Measurements from ENCODE around the gene ZNF674. TPM values are rescaled to one million over a fixed set of nuclear protein-coding genes. Genes with fewer than 3 reads are reported as not detected.

The ZNF674 gene
- total RNA-seq, 4 donors from 2014 or later: 0.65 to 4.3 (median 3.4) TPM

DNA sequence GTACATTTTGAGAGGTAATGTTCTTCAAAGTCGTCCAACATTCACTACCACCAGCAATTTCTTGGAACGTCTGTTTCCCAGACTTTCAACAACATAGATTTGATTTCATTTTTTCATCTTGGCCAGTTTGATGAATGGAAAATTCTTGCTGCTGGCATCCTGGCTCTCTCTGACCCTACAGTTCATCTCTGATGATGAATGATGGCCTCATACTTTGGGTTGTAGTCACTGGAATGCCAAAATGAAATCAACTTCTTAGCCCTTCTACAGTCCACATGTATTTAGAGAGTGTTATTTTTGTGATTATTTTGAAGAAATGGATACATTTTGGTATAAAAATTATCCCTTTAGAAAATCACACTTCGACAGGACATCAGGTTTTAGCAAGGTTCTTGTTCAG, 37.1 kb upstream of the ZNF674 start:
- TF ChIP-seq, protein P1, sequence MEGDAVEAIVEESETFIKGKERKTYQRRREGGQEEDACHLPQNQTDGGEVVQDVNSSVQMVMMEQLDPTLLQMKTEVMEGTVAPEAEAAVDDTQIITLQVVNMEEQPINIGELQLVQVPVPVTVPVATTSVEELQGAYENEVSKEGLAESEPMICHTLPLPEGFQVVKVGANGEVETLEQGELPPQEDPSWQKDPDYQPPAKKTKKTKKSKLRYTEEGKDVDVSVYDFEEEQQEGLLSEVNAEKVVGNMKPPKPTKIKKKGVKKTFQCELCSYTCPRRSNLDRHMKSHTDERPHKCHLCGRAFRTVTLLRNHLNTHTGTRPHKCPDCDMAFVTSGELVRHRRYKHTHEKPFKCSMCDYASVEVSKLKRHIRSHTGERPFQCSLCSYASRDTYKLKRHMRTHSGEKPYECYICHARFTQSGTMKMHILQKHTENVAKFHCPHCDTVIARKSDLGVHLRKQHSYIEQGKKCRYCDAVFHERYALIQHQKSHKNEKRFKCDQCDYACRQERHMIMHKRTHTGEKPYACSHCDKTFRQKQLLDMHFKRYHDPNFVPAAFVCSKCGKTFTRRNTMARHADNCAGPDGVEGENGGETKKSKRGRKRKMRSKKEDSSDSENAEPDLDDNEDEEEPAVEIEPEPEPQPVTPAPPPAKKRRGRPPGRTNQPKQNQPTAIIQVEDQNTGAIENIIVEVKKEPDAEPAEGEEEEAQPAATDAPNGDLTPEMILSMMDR (IDR thresholded peaks at IDR 0.05; ENCODE audit: low read depth): no peak

DNA sequence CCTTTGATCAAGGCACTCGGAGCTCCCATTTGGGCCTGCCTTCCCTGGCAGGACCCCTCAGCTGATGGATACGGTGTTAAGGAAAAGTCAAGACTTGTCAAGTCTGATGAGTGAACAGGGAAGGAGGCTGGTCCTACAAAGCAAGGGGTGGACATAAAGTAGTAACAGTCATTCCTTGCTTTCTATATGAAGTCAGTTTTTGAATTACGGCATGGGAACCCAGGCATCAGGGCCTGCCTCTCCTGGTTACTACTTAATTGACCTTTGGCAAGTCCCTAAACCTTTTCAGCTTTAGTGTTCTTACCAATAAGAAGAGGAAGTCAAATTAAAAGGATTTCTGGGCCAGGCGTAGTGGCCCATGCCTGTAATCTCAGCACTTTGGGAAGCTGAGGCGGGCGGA, 35.4 kb upstream of the ZNF674 start:
- TF ChIP-seq, protein P1 (IDR thresholded peaks at IDR 0.05; ENCODE audit: low read depth): no peak

DNA sequence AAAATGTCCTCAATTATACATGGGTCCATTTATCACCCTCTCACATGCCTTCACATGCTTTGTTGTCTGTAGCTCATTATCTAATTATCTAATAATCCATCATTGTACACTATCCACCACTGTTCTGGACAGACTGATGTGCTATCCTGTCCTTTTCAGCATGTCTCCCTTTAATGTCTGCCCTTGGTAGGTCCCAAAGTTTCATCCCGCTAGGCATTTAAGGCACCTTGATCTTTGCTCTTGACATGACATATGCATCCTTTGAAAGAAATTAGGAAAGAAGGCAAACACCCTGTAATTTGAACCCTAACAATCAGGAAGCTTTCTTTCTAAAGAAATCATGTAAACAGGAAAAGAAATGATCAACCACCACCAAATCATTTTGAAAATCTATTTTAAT, 34.0 kb upstream of the ZNF674 start:
- TF ChIP-seq, protein P1 (IDR thresholded peaks at IDR 0.05; ENCODE audit: low read depth): no peak

DNA sequence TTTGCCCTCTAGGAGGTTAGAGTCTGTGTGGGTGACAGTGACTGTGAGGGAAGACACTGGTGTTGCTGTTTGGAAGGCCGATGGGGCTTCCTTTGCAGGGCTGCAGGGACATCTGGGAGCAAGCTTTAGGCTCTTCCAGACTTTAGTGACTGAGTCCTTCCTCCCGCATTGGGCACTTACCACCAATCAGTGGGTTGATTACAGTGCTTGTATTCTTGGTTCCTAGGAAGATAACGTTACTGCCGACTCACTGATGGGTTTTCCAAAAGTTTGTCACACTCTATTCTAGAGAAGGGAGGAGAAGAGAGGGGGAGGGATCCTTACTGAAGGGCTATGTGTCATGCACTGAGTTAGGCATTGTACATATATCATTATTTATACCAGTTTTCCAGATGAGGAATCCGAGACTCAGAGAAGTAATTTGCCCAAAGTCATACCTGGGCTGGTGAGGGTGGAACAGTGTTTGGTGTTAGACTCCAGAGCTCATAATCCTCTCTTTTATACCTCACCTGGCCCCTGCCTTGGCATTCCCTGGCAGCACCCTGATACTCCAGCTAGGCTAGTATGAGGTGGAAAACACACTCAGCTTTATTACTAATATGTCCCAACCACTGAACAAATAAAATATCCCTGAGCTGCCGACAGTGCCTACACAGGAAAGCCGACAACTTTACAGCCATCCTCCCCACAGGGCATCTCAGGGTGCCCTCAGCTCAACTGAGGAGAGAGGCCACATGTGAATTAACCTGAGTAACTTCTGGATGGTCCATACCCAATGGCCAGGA, 32.2 kb upstream of the ZNF674 start:
- TF ChIP-seq, protein P1 (IDR thresholded peaks at IDR 0.05; ENCODE audit: low read depth): no peak

DNA sequence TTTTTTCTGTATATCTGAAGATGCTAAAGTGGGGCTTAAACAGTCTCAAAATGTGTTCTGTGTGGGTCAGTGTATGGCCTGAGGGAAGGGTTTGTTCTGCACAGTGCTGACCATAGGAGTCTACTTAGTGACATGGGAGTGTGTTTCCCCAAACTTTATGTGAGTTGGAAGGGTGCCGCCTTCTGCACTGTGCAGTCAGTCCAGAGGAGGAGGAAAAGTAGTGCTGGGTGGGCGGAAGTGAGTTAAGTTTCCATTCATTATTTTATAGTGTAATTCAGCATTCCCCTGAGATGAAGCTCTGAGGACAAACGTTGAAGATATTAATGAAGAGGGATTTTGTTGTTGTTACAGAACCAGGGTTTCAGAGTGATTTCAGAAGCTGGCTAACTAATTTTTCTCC, 31.2 kb upstream of the ZNF674 start:
- TF ChIP-seq, protein P1 (IDR thresholded peaks at IDR 0.05; ENCODE audit: low read depth): no peak

DNA sequence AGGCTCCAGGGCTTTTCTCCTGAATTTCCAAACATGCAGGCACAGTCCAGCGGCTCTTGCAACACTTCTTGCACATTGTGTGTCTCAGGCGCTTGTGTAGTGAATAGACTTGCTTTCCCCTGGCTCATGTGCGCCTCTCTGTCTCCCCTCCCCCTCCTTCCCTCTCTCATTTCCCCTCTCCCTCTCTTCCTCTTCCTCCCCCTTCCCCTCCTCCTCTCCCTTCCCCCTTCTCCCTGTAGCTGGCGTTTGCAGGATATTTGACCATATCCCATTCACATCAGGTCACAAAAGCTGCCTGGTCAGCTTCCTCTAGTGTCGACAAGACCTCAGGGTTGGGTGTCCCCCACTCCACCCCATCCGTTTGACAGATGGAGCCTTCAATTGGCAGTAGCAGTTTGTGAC, 30.8 kb upstream of the ZNF674 start:
- TF ChIP-seq, protein P1 (IDR thresholded peaks at IDR 0.05; ENCODE audit: low read depth): no peak

DNA sequence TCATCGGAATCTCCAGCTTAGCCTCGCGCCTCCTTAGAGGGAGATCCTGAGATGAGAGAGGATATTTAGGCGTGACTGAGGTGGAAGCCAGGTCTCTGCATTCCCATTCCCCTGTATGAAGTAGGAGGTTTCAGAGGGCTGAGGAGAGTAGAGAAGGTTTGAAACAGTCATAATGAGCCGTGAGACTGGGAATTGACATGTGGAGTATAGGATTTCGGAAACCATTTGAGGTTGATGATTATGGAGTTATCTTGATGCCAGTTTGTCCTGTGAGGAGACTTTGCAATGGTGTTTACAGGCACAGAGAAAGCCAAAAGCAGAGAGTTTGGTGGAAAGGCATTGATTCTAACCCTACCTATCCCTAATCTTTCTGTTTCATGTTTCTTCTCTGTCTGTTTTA, 30.4 kb upstream of the ZNF674 start:
- TF ChIP-seq, protein P1 (IDR thresholded peaks at IDR 0.05; ENCODE audit: low read depth): no peak
